Measurements from ENCODE around the gene DIP2A.
"Not testable (repeated sequence)": the region's sequence is repeated elsewhere in the genome, so short reads cannot be mapped to it uniquely, and the experiment has no call there.

GRCh38 chr21:46465153-46465552 lies 6.5 kb downstream of the DIP2A start:
- TF ChIP-seq, protein P1, sequence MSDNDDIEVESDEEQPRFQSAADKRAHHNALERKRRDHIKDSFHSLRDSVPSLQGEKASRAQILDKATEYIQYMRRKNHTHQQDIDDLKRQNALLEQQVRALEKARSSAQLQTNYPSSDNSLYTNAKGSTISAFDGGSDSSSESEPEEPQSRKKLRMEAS (IDR thresholded peaks at IDR 0.05; ENCODE audit: low read depth, low read length): not testable (repeated sequence)
- not testable (repeated sequence) for TF ChIP-seq CTCF (IDR thresholded peaks at IDR 0.05; ENCODE audit: low read depth, low read length)

Measured in NB4 (cell line).